Activated T-helper 2 cell treated with anti-CD3 and anti-CD28 coated beads, Interferon-gamma antibody, Interleukin-2, Interleukin-4, amounts not matched to agents 10 μg/mL and 5 μg/mL and 100 μg/mL, durations not matched to agents 14 hours and 24 hours and 36 hours (primary cell): ENCODE results near the gene TRAF1. TPM values are rescaled to one million over a fixed set of nuclear protein-coding genes. Genes with fewer than 3 reads are reported as not detected.

Experiments used
- DNase-seq: peaks from one replicate; pipeline ENCODE4 v3.0.0; 2021; ENCODE audit warnings: low spot score
- H3K27ac Mint-ChIP-seq: one replicate; pipeline ENCODE4 v1.8.0; 2021; ENCODE audit warnings: mixed read lengths
- H3K27me3 Mint-ChIP-seq: one replicate; pipeline ENCODE4 v1.8.0; 2021; ENCODE audit warnings: low read depth, mixed read lengths
- H3K36me3 Mint-ChIP-seq: one replicate; pipeline ENCODE4 v1.8.0; 2021; ENCODE audit warnings: low read depth, mixed read lengths
- H3K4me1 Mint-ChIP-seq: one replicate; pipeline ENCODE4 v1.8.0; 2021; ENCODE audit warnings: low read depth, mixed read lengths
- H3K4me3 Mint-ChIP-seq: one replicate; pipeline ENCODE4 v1.8.0; 2021; ENCODE audit warnings: low read depth, mild to moderate bottlenecking, moderate library complexity, mixed read lengths
- H3K9me3 Mint-ChIP-seq: one replicate; pipeline ENCODE4 v1.8.0; 2021; ENCODE audit warnings: mixed read lengths
- intact Hi-C: fragments of 100-400 bp; cut with micrococcal nuclease; formaldehyde crosslinking; loops from one replicate; pipeline ENCODE4 v1.15.1; 2023
- total RNA-seq: library from RNA; stranded (reverse); gene quantifications from 2 replicates; pipeline ENCODE4 v1.2.3, GENCODE V29; 2022

The TRAF1 gene
- total RNA-seq, 1 donor from 2014 or later: 164 TPM

GRCh38 chr9:120950421-120951388, 24.1 kb upstream of the TRAF1 start:
- intact Hi-C loops: no loop called here
- H3K27me3 Mint-ChIP-seq: no peaks in the 10 kb centered on the region
- no peaks in the 10 kb centered on the region for H3K9me3 Mint-ChIP-seq
- no peak overlapping the region for H3K4me3 Mint-ChIP-seq
- H3K4me1 Mint-ChIP-seq: no peaks in the 10 kb centered on the region
- no peak overlapping the region for H3K27ac Mint-ChIP-seq
- DNase-seq: no peak
- H3K36me3 Mint-ChIP-seq: no peaks in the 10 kb centered on the region

- Mint-ChIP-seq H3K27ac (no peak overlapping the region), H3K9me3 (no peaks in the 10 kb centered on the region), H3K4me3 (no peak overlapping the region), H3K27me3 (no peaks in the 10 kb centered on the region), H3K4me1 (no peaks in the 10 kb centered on the region), H3K36me3 (no peaks in the 10 kb centered on the region)
- intact Hi-C loops: no loop called here
- no peak for DNase-seq
Observed at GRCh38 chr9:120949290-120949689, 22.7 kb upstream of the TRAF1 start.

GRCh38 chr9:120948824-120949223, 22.2 kb upstream of the TRAF1 start:
- no peak for DNase-seq
- Mint-ChIP-seq H3K9me3 (no peaks in the 10 kb centered on the region), H3K4me1 (no peaks in the 10 kb centered on the region), H3K27me3 (no peaks in the 10 kb centered on the region), H3K36me3 (no peaks in the 10 kb centered on the region), H3K4me3 (no peak overlapping the region), H3K27ac (no peak overlapping the region)
- intact Hi-C loops: no loop called here

- H3K27ac Mint-ChIP-seq: no peak overlapping the region
- no peak overlapping the region for H3K4me3 Mint-ChIP-seq
- no peak for DNase-seq
- H3K9me3 Mint-ChIP-seq: no peaks in the 10 kb centered on the region
- intact Hi-C loops: no loop called here
- H3K36me3 Mint-ChIP-seq: no peaks in the 10 kb centered on the region
- H3K27me3 Mint-ChIP-seq: no peaks in the 10 kb centered on the region
- H3K4me1 Mint-ChIP-seq: no peaks in the 10 kb centered on the region
Observed at GRCh38 chr9:120947222-120947621, 20.6 kb upstream of the TRAF1 start.

GRCh38 chr9:120946259-120946658, 19.7 kb upstream of the TRAF1 start:
- no peaks in the 10 kb centered on the region for H3K36me3 Mint-ChIP-seq
- no peak overlapping the region for H3K4me3 Mint-ChIP-seq
- DNase-seq: no peak
- no peaks in the 10 kb centered on the region for H3K9me3 Mint-ChIP-seq
- H3K27me3 Mint-ChIP-seq: peaks cover 2% of the 10 kb centered on the region
- intact Hi-C loops: no loop called here
- H3K27ac Mint-ChIP-seq: no peak overlapping the region
- H3K4me1 Mint-ChIP-seq: no peaks in the 10 kb centered on the region

GRCh38 chr9:120944948-120945347, 18.4 kb upstream of the TRAF1 start:
- Mint-ChIP-seq H3K27me3 (peaks cover 5% of the 10 kb centered on the region), H3K9me3 (no peaks in the 10 kb centered on the region), H3K4me1 (no peaks in the 10 kb centered on the region), H3K36me3 (no peaks in the 10 kb centered on the region), H3K4me3 (no peak overlapping the region), H3K27ac (no peak overlapping the region)
- intact Hi-C loops: no loop called here
- DNase-seq: no peak

- intact Hi-C loops: no loop called here
- H3K4me3 Mint-ChIP-seq: no peak overlapping the region
- H3K4me1 Mint-ChIP-seq: no peaks in the 10 kb centered on the region
- H3K9me3 Mint-ChIP-seq: no peaks in the 10 kb centered on the region
- no peaks in the 10 kb centered on the region for H3K36me3 Mint-ChIP-seq
- DNase-seq: no peak
- no peak overlapping the region for H3K27ac Mint-ChIP-seq
- peaks cover 5% of the 10 kb centered on the region for H3K27me3 Mint-ChIP-seq
Observed at GRCh38 chr9:120944434-120944843, 17.8 kb upstream of the TRAF1 start.

- H3K4me1 Mint-ChIP-seq: peaks cover 2% of the 10 kb centered on the region
- H3K27me3 Mint-ChIP-seq: peaks cover 5% of the 10 kb centered on the region
- H3K4me3 Mint-ChIP-seq: no peak overlapping the region
- DNase-seq: no peak
- H3K27ac Mint-ChIP-seq: no peak overlapping the region
- intact Hi-C loops: no loop called here
- no peaks in the 10 kb centered on the region for H3K9me3 Mint-ChIP-seq
- no peaks in the 10 kb centered on the region for H3K36me3 Mint-ChIP-seq
Observed at GRCh38 chr9:120942186-120943001, 15.8 kb upstream of the TRAF1 start.

GRCh38 chr9:120941046-120941770, 14.6 kb upstream of the TRAF1 start:
- H3K27ac Mint-ChIP-seq: no peak overlapping the region
- H3K36me3 Mint-ChIP-seq: no peaks in the 10 kb centered on the region
- H3K9me3 Mint-ChIP-seq: no peaks in the 10 kb centered on the region
- no peak overlapping the region for H3K4me3 Mint-ChIP-seq
- no peak for DNase-seq
- peaks cover 5% of the 10 kb centered on the region for H3K27me3 Mint-ChIP-seq
- peaks cover 13% of the 10 kb centered on the region for H3K4me1 Mint-ChIP-seq
- intact Hi-C loops: no loop called here

- no peaks in the 10 kb centered on the region for H3K36me3 Mint-ChIP-seq
- no peak for DNase-seq
- H3K4me3 Mint-ChIP-seq: no peak overlapping the region
- intact Hi-C loops: no loop called here
- no peak overlapping the region for H3K27ac Mint-ChIP-seq
- no peaks in the 10 kb centered on the region for H3K9me3 Mint-ChIP-seq
- peaks cover 19% of the 10 kb centered on the region for H3K4me1 Mint-ChIP-seq
- peaks cover 5% of the 10 kb centered on the region for H3K27me3 Mint-ChIP-seq
Observed at GRCh38 chr9:120940573-120940972, 14.0 kb upstream of the TRAF1 start.

GRCh38 chr9:120938851-120939250, 12.3 kb upstream of the TRAF1 start:
- Mint-ChIP-seq H3K9me3 (no peaks in the 10 kb centered on the region), H3K27ac (no peak overlapping the region), H3K4me3 (no peak overlapping the region), H3K36me3 (no peaks in the 10 kb centered on the region), H3K4me1 (peaks cover 33% of the 10 kb centered on the region), H3K27me3 (peaks cover 5% of the 10 kb centered on the region)
- DNase-seq: no peak
- intact Hi-C loops: no loop called here

GRCh38 chr9:120937596-120937995, 11.0 kb upstream of the TRAF1 start:
- Mint-ChIP-seq H3K9me3 (no peaks in the 10 kb centered on the region), H3K36me3 (no peaks in the 10 kb centered on the region), H3K27ac (no peak overlapping the region), H3K4me1 (peaks cover 43% of the 10 kb centered on the region), H3K4me3 (no peak overlapping the region), H3K27me3 (peaks cover 5% of the 10 kb centered on the region)
- intact Hi-C loops: loop anchor here (2.0 kb wide), 1 partner anchor 21 kb away; no protein-coding TSS in a partner anchor
- DNase-seq: no peak
